OCI-LY1 (cell line): ENCODE data around the gene RERE.
"Not testable (repeated sequence)": the region's sequence is repeated elsewhere in the genome, so short reads cannot be mapped to it uniquely, and the experiment has no call there.

ENCODE experiments used
- H2AFZ ChIP-seq: fragments of 200-600 bp; sonication (generic), shearing (Covaris generic); 2 replicates; pipeline ENCODE4 v1.6.0; 2014; ENCODE audit warnings: antibody characterized with exemption, mild to moderate bottlenecking, low read length
- H3F3A ChIP-seq: fragments of 200-600 bp; sonication (generic), shearing (Covaris generic); 2 replicates; pipeline ENCODE4 v1.6.0; 2014; ENCODE audit warnings: mild to moderate bottlenecking, antibody characterized with exemption, low read length, moderate library complexity; ENCODE audit not compliant: insufficient read depth
- H3K27ac ChIP-seq: fragments of 200-600 bp; sonication (generic); 2 replicates; pipeline ENCODE4 v1.5.1; 2014; ENCODE audit warnings: low read length, mixed run types, mild to moderate bottlenecking, low read depth; ENCODE audit not compliant: poor library complexity, severe bottlenecking
- H3K27me3 ChIP-seq: fragments of 200-600 bp; sonication (generic); 2 replicates; pipeline ENCODE4 v1.6.0; 2014; ENCODE audit warnings: antibody characterized with exemption, mild to moderate bottlenecking, low read length, moderate library complexity; ENCODE audit not compliant: insufficient read depth
- H3K36me3 ChIP-seq: fragments of 200-600 bp; sonication (generic); 2 replicates; pipeline ENCODE4 v1.6.1; 2014; ENCODE audit warnings: mild to moderate bottlenecking, antibody characterized with exemption, low read length, moderate library complexity, mixed read lengths; ENCODE audit not compliant: insufficient read depth
- H3K4me1 ChIP-seq: fragments of 200-600 bp; sonication (generic); 2 replicates; pipeline ENCODE4 v1.5.1; 2014; ENCODE audit warnings: mild to moderate bottlenecking, low read length, moderate library complexity; ENCODE audit not compliant: insufficient read depth, severe bottlenecking
- H3K4me2 ChIP-seq: fragments of 200-600 bp; sonication (generic), shearing (Covaris generic); 2 replicates; pipeline ENCODE4 v1.6.1; 2014; ENCODE audit warnings: low read length
- H3K4me3 ChIP-seq: fragments of 200-600 bp; sonication (generic); 2 replicates; pipeline ENCODE4 v1.5.1; 2014; ENCODE audit warnings: low read length, low read depth, mild to moderate bottlenecking, mixed read lengths; ENCODE audit not compliant: poor library complexity, severe bottlenecking
- H3K79me2 ChIP-seq: fragments of 200-600 bp; shearing (Covaris generic); 2 replicates; pipeline ENCODE4 v1.6.1; 2016; ENCODE audit warnings: mixed run types, low read length, mixed read lengths; ENCODE audit not compliant: insufficient read depth
- H3K9ac ChIP-seq: fragments of 200-600 bp; sonication (generic), shearing (Covaris generic); 2 replicates; pipeline ENCODE4 v1.6.1; 2014; ENCODE audit warnings: mild to moderate bottlenecking, low read length, mixed read lengths
- H3K9me2 ChIP-seq: fragments of 200-600 bp; sonication (generic), shearing (Covaris generic); 2 replicates; pipeline ENCODE4 v1.6.1; 2014; ENCODE audit warnings: low read depth, mild to moderate bottlenecking, low read length, mixed read lengths
- H3K9me3 ChIP-seq: fragments of 200-600 bp; shearing (Covaris generic); 2 replicates; pipeline ENCODE4 v1.6.1; 2014; ENCODE audit warnings: low read length, mixed read lengths
- H4K20me1 ChIP-seq: fragments of 200-600 bp; sonication (generic), shearing (Covaris generic); 2 replicates; pipeline ENCODE4 v1.6.0; 2016; ENCODE audit warnings: mild to moderate bottlenecking, low read length; ENCODE audit not compliant: insufficient read depth
- EZH2 ChIP-seq: fragments of 200-600 bp; sonication (generic), shearing (Covaris generic); IDR thresholded peaks from 2 replicates; pipeline ENCODE4 v1.8.0; 2017; ENCODE audit warnings: borderline replicate concordance, mixed run types, mild to moderate bottlenecking, antibody characterized with exemption, low read length, moderate library complexity, mixed read lengths
- TF ChIP-seq, protein P1 (sequence below): fragments of 200-600 bp; sonication (generic), shearing (Covaris generic); IDR thresholded peaks from 2 replicates; pipeline ENCODE4 v1.5.1; 2017; ENCODE audit warnings: mild to moderate bottlenecking, antibody characterized with exemption, low read length, moderate library complexity, mixed read lengths

RERE gene

DNA sequence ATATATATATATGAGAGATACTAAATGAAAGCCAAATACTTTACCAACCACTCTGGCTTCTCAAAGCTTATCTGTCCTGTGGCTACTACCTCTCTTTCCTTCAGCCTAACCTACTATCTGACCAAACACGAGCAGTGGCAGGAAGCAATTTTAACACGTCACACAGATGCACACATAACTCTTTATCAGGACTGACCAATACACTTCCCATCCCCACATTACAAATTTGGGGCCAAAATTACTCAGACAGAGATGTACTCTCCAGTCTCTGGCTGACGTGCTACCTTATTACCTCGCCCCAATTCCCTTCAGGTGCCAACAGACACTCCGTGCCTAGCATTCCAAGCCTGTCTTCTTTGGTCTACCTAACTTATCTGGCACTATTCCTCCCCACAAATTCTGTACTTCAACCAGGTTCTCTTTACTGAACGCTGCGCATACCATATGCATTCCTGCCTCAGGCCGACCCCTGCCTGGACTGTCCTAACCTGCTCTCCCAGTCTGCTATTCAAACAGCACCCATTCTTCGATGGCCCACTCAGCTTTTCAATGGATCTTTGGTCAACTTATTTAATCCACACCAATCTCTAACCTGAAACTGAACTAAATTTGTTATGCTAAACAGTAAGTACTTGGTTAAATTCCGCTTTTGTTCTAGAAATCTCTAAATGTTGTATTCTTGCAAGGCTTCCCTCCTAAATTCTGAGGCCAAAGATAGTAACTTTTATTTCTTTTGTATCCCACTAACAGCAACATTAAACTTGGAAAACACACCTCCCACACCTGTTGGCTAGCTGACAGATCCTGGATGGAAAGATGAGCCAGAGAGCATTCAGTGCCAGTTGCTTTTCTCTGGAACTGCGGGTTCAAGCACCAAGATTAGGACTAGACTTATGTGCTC lies 27.9 kb downstream of the RERE start:
- Histone ChIP-seq H3K27ac (no peak overlapping the region), H3K36me3 (no peaks in the 10 kb centered on the region), H3K9me2 (no peaks in the 10 kb centered on the region), H3K27me3 (no peaks in the 10 kb centered on the region), H3K79me2 (no peaks in the 10 kb centered on the region), H3F3A (no peaks in the 10 kb centered on the region), H3K4me2 (no peak overlapping the region), H3K9me3 (no peaks in the 10 kb centered on the region), H3K9ac (no peak overlapping the region), H4K20me1 (no peaks in the 10 kb centered on the region), H3K4me3 (no peak overlapping the region), H2AFZ (no peak overlapping the region), H3K4me1 (peaks cover 6% of the 10 kb centered on the region)
- no peak for TF ChIP-seq EZH2
- TF ChIP-seq, protein P1, sequence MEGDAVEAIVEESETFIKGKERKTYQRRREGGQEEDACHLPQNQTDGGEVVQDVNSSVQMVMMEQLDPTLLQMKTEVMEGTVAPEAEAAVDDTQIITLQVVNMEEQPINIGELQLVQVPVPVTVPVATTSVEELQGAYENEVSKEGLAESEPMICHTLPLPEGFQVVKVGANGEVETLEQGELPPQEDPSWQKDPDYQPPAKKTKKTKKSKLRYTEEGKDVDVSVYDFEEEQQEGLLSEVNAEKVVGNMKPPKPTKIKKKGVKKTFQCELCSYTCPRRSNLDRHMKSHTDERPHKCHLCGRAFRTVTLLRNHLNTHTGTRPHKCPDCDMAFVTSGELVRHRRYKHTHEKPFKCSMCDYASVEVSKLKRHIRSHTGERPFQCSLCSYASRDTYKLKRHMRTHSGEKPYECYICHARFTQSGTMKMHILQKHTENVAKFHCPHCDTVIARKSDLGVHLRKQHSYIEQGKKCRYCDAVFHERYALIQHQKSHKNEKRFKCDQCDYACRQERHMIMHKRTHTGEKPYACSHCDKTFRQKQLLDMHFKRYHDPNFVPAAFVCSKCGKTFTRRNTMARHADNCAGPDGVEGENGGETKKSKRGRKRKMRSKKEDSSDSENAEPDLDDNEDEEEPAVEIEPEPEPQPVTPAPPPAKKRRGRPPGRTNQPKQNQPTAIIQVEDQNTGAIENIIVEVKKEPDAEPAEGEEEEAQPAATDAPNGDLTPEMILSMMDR, result no peak

DNA sequence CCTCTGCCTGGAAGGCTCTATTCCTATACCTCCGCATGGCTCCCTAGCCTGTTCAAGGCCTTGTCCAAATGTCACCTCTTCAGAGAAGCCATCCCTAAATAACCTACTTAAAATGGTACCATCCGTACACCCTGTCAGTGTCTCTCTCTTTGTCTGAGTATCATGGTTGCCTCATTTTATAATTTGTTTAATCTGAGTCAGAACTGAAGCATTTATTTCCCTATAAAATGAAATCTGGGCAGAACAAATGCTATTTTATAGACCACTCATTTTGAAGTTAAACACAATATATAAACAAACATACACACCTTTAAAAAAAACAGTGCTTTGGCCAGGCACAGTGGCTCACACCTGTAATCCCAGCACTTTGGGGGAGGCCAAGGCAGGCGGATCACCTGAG lies 30.2 kb downstream of the RERE start:
- no peaks in the 10 kb centered on the region for H3K9me3 ChIP-seq
- no peaks in the 10 kb centered on the region for H4K20me1 ChIP-seq
- TF ChIP-seq, protein P1, result no peak
- TF ChIP-seq EZH2, result no peak
- H3K4me3 ChIP-seq, result no peak overlapping the region
- H3K9me2 ChIP-seq, result no peaks in the 10 kb centered on the region
- H3K4me1 ChIP-seq, result peaks cover 6% of the 10 kb centered on the region
- H3K27ac ChIP-seq, result no peak overlapping the region
- no peak overlapping the region for H3K4me2 ChIP-seq
- H3K36me3 ChIP-seq, result no peaks in the 10 kb centered on the region
- no peaks in the 10 kb centered on the region for H3F3A ChIP-seq
- no peak overlapping the region for H2AFZ ChIP-seq
- H3K79me2 ChIP-seq, result no peaks in the 10 kb centered on the region
- H3K27me3 ChIP-seq, result no peaks in the 10 kb centered on the region
- H3K9ac ChIP-seq, result no peak overlapping the region

DNA sequence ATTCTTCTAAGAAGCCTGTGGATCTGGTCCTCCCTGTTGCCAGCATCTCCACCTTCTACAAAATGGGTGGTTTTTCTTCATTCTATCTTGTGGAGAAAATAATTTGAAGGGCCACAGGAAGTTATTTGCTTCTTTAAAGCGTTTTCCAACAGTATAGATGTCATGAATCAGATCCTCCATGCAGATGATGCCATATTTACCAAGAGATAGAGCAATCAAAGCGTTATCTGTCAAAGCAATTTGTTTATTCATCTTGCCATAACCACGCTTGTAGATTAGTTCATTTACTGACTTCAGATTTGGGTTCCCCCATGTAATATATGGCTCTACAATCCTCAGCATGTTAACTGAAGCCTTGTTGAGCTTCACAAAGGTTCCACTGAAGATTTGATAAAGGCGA lies 31.2 kb downstream of the RERE start:
- H3F3A ChIP-seq, H4K20me1 ChIP-seq, H3K4me3 ChIP-seq, H3K4me2 ChIP-seq, H3K36me3 ChIP-seq, H3K79me2 ChIP-seq, H3K27ac ChIP-seq, H2AFZ ChIP-seq, H3K9me2 ChIP-seq, H3K9me3 ChIP-seq, H3K27me3 ChIP-seq, H3K9ac ChIP-seq, H3K4me1 ChIP-seq: not testable (repeated sequence)

DNA sequence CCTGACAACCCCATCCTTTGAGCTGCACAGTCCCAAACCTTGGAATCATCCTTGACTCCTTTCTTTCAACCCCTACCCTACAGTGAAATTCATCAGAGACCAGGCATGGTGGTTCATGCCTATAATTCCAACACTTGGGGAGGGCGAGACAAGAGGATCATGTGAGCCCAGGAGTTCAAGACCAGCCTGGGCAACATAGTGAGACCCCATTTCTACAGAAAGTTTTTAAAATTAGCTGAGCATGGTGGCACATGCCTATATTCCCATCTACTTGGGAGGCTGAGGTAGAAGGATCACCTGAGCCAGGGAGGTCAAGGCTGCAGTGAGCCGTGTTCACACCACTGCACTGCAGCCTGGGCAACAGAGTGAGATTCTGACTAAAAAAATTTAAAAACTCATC lies 34.5 kb downstream of the RERE start:
- Histone ChIP-seq H2AFZ (no peak overlapping the region), H3K9ac (no peak overlapping the region), H4K20me1 (no peaks in the 10 kb centered on the region), H3F3A (no peaks in the 10 kb centered on the region), H3K27ac (no peak overlapping the region), H3K4me1 (peaks cover 16% of the 10 kb centered on the region), H3K9me2 (no peaks in the 10 kb centered on the region), H3K79me2 (no peaks in the 10 kb centered on the region), H3K9me3 (no peaks in the 10 kb centered on the region), H3K4me2 (no peak overlapping the region), H3K27me3 (no peaks in the 10 kb centered on the region), H3K36me3 (no peaks in the 10 kb centered on the region), H3K4me3 (no peak overlapping the region)
- TF ChIP-seq, protein P1, result no peak
- TF ChIP-seq EZH2, result no peak
